ENCODE measurements around the gene CALCOCO2.
A peak's percentile ranks its signal among the peaks of the same experiment; 100 is the strongest.

The CALCOCO2 gene

GRCh38 chr17:48873696-48874443, 43.0 kb downstream of the CALCOCO2 start:
- no peak for DNase-seq

- peak; percentile 49 for DNase-seq
Measured at GRCh38 chr17:48878920-48879898, 48.4 kb downstream of the CALCOCO2 start.

GRCh38 chr17:48882272-48882671, 51.4 kb downstream of the CALCOCO2 start:
- no peak for DNase-seq

GRCh38 chr17:48883171-48883570, 52.3 kb downstream of the CALCOCO2 start:
- no peak for DNase-seq

GRCh38 chr17:48890086-48890485, 59.3 kb downstream of the CALCOCO2 start:
- DNase-seq = no peak

GRCh38 chr17:48892940-48893645, 62.3 kb downstream of the CALCOCO2 start:
- DNase-seq = no peak

- DNase-seq = no peak
Measured at GRCh38 chr17:48893646-48894508, 63.0 kb downstream of the CALCOCO2 start.

GRCh38 chr17:48894886-48895285, 64.1 kb downstream of the CALCOCO2 start:
- no peak for DNase-seq

- no peak for DNase-seq
Measured at GRCh38 chr17:48901241-48901640, 70.4 kb downstream of the CALCOCO2 start.

GRCh38 chr17:48903401-48903800, 72.6 kb downstream of the CALCOCO2 start:
- no peak for DNase-seq

GRCh38 chr17:48904428-48904827, 73.6 kb downstream of the CALCOCO2 start:
- DNase-seq = no peak

GRCh38 chr17:48905987-48906515, 75.2 kb downstream of the CALCOCO2 start:
- no peak for DNase-seq

- peak; percentile 30 for DNase-seq
Measured at GRCh38 chr17:48907713-48908046, 76.8 kb downstream of the CALCOCO2 start.

- DNase-seq = peak; percentile 79
Measured at GRCh38 chr17:48908047-48908843, 77.4 kb downstream of the CALCOCO2 start, which contains the start of gene UBE2Z. Gene UBE2Z, plus strand, starts transcription at chr17:48908407. Its CDS starts 97 bp downstream, at chr17:48908504.

- peak; percentile 80 for DNase-seq
Measured at GRCh38 chr17:48908853-48909394, 78.1 kb downstream of the CALCOCO2 start.

GRCh38 chr17:48909783-48910182, 78.9 kb downstream of the CALCOCO2 start:
- DNase-seq = no peak

- DNase-seq = no peak
Measured at GRCh38 chr17:48910370-48910769, 79.5 kb downstream of the CALCOCO2 start.

- no peak for DNase-seq
Measured at GRCh38 chr17:48912476-48912875, 81.6 kb downstream of the CALCOCO2 start.
